Activated CD8-positive, alpha-beta memory T cell treated with anti-CD3 and anti-CD28 coated beads, Interleukin-2, amount 50 U/mL, for 1 hour (primary cell): Measurements from ENCODE around the gene SCNM1.

Experiments
- DNase-seq: peaks from one replicate; pipeline ENCODE4 v3.0.0-alpha.2; 2020; ENCODE audit errors: extremely low read depth

SCNM1 gene, protein sequence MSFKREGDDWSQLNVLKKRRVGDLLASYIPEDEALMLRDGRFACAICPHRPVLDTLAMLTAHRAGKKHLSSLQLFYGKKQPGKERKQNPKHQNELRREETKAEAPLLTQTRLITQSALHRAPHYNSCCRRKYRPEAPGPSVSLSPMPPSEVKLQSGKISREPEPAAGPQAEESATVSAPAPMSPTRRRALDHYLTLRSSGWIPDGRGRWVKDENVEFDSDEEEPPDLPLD

DNA sequence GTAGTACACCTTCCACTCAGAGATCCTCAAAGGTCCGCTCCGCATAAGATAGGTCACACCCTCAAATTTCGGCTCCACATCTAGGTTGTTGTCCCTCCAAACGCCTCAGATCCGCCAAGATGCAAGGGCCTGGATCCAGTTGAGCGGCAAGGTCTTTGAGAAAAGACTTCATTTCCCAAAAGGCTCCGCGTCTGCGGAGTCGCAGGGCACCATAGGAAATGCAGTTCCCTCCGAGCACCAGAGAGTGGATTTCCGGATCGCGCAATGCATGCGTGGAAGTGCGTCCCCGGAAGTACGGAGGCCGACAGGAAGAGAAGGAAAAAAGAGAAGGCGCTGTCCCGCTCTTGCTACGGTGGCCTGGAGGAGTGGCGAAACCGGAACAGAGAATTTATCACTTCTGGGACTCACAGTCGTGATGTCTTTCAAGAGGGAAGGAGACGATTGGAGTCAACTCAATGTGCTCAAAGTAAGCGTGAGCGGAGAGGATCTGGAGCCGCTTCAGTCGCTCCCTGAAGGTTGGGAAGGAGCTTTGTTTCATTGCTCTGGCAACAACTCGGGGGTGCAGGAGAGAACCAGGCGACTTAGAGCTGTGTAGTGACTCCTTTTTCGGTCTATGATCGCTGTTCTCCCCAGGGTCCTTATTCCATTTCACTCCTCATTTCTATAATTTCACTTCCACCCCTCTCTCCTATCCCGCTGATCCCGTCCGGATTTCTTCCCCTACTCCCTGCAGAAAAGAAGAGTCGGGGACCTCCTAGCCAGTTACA is at the start of gene SCNM1, which contains the start of gene LYSMD1:
TSS of gene SCNM1 (plus strand) at position 407 of the 767 bp plus-strand sequence. CDS start at position 416, 9 bp downstream.
TSS of gene LYSMD1 (minus strand) at position 165 of the 767 bp plus-strand sequence. CDS start 644 bp downstream, outside the sequence.
- peak; percentile 90 for DNase-seq

DNA sequence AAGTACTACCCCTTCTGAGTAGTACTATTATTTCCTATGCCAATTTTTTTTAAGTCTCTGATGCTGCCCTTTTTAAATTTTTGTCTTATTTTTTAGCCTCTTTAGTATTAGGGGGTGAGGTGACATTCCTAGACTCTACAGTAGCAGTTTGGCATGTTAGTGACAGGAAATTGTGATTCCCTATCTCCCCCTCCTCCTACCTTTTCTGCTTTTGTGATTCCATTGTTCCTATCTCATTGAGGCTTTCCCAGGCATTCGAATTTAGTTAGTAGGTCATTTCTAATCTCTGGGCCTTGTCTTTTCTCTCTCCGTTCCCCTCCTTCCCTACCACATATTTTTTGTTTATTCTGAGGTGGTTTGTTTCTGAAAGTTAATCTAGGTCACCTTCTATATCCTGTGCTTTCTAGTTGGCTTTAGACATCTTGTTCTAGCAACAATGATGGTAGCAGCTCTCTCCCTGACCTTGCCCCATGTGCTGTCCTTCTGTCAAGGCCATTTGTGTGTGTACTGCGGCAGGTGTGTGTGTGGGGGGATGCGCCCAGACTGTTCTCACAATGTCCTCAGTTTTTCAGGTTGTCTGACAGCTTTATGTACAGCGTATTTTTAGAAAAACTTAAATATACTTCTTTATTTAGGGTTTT is 41.1 kb upstream of the SCNM1 start:
- no peak for DNase-seq

DNA sequence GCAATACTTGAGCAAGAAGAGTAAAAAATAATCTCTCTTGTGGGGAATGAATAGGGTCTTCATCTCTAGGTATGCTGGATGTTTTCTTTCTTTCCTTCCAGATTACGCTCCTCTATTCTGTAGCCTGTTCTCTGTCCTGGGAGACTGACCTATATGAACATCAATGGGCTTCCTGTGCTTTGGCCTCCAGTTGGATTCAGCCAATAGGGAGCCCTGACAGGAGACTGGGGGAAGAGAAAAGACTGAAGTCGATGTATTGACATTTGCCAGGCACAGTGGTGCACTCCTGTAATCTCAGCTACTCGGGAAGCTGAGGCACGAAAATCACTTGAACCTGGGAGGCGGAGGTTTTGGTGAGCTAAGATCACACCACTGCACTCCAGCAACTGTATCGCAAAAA is 37.1 kb upstream of the SCNM1 start:
- no peak for DNase-seq

DNA sequence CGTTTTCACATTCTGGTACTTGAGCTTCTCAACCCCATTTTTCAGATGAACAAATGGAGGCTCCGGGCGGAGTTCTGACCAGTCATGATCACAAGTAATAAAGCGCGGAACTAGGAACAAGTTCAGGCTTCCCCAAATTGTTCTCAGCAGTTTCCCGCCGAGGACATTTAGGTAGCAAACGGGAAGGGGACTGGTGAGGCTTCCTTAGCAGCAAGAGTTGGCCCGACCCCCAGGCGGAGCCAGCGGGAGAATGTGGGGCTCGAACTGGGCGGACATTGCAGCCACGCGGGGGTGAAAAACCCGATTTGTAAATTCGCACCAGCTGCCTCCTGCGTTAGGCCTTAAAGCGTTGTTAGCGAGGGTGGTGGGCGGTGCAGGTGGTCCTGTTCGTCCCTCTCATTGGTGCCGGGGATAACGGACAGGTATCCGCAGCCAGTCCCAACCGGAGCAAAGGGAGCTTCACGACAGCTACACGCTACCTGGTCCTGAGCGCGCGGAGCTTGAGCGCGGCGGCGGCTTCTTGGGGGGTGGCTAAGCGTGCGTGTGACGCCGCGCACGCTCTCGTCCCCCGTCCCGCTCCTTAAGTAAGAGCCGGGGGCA is 34.9 kb upstream of the SCNM1 start:
- DNase-seq, result peak; percentile 71

DNA sequence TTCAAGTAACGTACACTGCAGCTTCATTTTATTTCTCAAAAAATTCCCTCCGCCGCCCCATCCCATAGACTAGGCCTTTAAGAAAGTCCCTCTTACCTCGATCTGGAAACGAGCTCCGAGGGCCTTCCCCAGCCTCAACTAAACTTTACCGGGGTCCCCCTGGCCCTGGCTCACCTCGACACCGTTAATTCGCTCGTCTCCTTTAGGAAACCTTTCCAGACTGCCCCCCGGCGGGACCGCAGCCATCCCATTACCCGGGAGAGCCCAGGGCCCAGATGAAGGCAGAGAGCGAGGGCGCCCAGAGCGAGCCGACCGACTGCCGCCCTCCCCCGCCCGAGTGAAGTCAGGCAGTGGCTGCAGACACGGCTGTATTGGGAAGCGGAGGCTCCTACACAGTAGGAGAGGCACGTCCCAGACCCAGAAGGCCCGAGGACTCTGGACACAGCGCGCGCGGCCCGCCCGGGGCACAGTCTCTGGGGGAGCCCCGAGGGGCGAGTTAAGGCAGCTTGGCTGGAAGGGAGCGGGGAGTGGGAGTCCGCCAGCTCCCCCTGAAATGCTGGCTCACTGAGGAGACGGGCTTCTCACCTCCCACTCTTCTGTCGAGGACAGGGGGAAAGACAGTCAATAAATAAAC is 34.1 kb upstream of the SCNM1 start:
- DNase-seq, result no peak

DNA sequence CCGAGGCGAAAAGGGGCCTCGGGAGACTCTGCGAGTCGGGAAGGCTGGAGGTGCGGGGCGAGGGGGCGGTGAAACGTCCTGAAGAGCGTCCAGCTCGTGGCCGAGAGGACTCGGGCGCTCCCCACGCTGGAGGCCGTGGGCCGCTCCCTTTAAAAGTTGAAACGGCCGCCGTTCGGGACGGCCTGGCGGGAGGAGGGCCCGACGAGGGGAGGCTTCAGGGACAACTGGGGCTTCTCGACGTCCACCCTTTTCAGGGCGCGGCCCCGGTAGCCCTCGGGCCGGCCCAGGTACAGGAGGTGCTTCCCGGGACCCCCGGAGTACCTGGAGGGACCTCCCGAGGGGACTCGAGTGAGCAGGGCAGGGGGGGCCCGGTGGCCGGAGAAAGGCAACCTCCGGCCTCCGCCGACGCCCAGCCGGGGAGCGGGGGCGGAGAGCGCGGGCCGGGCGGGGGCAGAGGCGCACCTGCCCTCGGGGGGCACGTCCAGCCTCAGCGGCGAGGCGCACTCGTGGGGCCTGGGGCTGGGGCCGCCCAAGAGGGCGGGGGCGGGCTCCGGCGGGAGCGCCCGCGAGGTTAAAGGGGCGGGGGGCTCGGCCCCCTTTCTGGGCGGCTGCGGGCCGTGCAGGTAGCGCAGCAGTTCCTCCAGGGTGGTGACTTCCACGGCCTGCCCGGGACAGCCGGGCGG is 33.5 kb upstream of the SCNM1 start:
- DNase-seq, result no peak

DNA sequence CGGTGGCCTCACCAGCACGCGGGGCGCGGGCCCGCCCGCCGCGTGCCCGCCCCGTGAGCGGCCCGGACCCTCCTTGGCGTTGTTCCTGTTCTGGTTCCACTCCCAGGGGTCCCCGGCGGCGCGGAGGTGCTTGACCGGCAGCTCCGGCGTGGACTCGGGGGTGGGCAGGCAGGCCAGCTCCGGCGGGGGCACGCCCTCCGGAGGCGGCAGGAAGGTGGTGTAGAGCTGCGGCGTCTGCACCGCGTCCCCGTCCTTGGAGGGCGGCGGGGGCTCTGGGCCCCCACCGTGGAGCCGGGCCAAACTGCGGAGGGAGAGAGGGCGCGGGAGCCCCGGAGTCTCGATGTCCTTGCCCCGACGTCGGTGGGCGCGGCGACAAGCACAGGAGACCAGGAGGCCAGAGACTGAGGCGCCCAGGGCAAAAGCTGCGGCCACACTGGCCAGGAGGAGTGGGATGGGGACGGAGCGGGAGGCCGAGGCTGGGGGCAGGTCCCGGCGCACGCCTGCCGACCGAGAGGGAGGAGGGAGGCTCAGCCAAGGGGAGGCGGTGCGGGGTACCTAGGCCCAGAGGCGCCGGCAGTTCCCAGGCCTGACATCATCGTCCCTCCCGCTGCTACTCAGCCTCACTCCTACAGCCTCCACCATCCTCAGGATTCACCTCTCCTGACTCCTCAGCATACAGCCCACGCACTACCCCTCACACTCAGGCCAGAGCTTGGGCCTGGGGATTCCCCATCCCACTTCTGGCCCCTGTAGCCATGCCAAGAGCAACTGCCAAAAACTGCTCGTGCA is 32.7 kb upstream of the SCNM1 start:
- no peak for DNase-seq

DNA sequence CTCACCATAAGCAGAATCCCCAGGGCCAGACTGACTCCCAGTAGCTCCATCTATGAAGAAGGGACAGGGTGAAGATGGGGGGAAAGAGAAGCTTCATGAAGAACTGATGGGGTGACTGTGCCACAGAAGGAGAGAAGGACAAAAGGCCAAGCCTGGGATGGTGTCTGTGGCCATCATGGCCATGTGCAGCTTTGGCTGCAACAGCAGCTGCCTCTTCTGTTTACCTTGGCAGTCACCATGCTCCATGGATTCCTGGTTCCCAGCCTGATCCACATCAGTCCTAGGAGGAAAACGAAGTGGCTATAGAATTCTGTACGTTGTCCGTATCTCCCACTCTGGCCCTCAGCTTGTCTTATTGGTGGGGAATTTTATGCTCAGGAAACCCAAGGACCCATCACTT is 31.5 kb upstream of the SCNM1 start:
- DNase-seq, result no peak

DNA sequence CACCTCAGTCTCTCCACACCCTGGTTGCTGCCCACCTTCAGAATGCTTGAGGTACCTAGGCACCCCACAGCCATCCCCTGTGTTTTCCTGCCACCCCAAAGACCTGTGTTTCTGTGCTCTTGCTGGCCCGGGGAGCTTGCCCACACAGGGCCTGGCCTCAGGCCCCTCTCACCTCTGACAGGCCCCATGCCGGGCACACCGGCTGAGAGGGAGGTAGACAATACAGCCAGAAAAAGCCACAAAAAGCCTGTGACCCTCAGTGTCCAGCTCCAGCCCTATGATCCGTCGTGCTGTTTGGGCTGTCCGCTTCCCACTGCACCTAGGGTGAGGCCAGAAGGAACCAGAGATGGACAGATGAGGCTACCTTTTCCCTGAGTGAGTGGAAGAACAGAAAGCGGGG is 31.0 kb upstream of the SCNM1 start:
- DNase-seq, result no peak

DNA sequence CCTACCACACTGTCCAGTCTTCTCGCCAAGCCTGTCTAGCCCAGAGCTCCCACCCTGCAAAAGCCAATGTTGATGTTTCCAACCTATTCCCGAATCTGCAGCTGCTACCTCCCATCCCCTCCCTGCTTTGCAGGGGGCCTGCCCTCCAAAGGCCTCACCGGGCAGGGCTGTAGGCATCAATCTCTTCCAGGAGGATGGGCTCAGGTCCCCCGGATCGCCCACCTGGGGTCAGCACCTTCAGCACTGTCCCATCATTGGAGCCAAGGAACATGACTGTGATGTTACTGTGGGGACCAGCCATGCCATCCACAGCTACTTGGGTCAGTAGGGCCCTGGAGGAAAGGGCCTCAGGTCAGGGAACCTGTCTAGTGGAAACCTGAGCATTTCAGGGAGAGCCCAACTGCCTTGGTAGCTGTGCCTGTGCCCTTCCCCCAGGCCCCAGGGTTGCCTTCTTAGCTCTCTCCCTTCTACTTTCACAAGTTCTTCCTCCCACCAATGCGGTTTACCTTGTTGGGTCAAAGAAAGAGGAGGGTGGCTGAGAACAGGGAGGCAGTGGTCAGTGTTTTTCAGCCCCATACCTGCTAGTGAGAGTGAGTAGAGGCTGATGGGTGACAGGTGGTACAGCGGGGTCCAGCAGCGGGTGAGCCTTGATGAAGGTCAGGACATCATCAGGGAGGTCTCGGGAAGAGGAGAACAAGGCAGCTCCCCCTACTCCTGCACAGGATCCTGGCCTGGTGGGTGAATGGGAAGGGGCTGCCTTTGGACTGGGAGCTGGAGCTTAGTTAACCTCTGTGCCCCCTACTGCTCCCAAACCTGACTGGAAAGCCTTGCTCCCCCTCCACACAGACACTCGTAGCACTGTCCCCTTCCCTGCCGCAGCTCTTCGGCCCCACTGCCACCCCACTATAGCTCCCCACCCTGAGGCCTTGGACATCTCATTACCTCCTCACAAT is 30.2 kb upstream of the SCNM1 start:
- DNase-seq, result no peak

DNA sequence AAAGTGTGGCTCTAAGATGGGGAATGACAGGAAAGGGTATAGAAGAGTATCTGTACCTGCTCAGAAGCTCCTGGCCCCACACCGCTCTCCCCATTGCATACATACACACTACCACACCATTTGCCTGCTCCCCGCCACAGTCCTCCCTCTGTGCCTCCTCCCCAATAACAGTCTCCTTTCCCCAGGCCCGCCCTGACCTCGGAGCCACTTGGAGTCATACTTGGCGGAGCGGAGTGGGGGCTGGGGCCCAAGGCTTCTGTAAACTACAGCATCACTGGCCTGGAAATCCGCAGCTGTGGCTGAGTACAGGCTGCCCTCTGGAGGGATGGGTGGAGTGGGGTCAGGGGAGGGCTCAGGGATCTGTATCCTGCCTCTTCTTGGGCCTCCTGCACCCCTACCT is 28.2 kb upstream of the SCNM1 start:
- no peak for DNase-seq

DNA sequence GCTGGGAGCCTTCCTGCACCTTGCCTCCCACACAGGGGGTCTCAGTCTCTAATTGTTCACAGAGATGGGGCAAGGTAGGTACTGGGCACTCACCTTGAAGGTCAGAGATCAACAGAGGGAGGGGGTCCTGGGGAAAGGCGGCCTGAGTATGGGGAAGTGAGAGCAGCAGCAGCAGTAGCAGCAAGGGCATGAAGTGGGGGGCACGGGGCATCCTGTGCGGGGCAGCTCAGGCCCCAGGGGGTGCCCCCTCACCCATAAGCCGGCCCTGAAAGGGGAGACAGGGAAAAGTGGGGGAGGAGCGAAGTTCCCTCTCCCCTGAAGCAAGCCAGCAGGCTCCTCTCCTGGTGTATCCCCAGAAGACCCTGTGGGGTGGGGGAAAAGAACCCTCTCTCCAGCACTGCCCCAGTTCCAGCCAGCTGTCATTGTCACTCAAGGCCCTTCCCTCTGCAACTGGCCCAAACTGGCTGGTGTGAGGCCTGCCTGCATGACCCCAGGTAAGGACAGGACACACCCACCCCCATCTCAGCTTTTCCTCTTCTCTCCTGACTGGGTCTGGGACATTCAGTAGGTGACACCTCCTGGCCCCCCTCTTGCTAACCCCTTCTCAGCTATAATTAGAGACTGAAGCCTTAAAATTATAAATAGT is 23.4 kb upstream of the SCNM1 start:
- DNase-seq, result no peak

DNA sequence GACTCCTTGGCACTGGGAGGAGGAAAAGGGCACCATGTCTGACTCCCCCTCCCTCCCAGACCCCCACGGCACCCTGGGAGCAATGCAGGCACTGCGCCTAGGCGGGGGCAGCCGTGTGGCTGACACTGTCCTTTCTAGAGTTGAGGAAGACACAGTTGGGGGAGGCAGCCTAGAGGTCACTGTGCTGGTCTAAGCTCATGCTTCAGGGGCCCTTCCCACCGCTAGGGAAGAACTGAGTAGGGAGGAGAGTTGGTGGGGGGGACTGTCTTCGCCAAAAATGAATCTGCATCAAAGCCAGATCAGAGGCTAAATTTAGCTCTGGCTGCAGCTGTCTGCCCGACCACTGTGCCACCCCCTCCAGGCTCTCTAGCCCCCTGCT is 22.9 kb upstream of the SCNM1 start:
- no peak for DNase-seq

DNA sequence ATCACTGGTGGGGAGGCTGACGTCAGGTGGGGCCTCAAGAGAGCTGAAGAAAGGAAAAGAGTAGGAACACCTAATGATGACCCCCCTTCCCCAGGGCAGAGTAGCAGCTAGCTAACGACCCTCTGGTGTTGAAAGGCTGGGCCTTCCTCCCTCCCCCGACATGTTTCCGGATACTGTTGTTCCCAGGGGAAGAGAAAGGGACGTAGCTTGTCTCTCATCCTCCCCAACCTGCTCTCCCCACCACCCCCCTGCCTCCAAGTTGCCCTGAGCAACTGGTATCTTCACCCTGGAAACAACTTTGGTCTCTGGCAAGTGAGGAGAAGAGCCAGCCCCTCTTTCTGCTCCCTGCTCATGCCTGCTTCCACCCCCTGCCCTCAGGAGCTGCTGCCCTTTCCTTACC is 22.0 kb upstream of the SCNM1 start:
- no peak for DNase-seq

DNA sequence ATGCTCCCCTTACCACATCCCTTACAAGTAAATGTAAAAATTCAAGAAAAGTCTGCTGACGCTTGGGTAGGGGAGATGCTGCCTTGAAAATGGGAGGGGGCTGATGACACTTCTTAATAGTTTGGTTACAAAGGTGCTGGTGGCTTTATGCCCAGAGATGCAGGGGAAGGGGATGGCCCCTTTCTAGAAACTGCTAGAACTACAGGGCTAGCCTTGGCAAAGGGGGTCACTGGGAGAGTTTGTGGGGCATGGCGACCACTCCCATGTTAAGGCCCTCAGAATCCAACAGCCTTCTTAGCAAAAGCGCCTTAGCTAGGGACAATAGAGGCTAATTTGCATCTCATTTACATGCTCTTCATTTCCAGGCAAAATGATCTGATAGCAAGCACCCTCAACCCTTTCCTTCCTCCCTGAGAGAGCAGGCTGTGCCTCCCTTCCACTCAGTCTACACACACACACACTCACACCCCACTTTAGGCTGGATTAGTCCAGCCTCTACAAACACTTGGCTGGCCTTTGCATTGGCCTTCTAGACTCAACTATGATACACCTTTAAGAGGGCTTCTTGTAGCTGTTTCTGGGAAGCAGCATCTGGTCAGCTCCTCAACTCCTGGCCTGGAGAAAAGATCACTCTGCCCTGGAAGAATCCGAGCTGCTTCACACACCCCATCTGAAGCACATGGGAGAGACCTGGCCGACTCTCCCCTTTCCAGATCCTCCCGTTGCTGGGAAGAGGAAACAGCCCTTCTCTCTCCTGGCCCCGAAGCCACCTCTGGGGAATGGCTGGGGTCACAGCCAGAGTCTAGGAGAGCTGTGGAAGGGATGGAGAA is 21.3 kb upstream of the SCNM1 start:
- no peak for DNase-seq

DNA sequence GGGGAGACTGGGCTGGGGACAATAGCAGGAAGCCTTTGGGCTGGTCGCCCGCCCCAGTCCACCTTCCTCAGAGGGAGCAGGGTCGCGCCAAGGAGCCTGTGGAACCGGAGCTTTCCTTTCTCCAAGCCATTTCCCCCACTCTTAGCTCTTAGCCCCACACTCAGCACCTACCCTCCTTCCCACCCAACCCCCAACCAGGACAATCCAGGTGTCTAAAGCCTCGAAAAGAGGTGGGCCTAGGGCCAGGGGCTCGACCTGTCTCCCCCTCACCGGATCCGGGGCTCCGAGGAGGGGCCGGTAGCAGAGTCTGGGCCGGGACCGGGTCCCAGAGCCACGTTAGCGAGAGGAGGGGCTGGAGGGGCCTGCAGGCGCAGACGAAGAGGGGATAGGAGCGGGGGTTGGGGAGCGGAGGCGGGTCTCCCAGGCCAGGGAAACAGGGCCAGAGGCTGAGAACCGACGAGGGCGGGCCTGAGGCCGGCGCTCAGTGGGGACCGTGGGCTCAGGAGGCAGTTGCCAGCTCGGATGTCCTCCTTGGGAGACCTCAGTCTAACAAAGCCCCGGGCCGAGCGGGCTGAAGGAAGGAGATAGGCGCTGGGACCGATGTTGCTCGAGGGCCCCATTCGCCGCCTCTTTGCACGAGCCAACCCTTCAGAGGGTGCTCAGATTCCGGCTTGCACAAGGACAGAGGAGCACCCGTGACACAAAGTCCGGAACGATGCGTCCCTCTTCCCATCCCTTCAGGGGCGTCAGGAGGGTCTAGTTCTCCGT is 20.5 kb upstream of the SCNM1 start:
- no peak for DNase-seq

DNA sequence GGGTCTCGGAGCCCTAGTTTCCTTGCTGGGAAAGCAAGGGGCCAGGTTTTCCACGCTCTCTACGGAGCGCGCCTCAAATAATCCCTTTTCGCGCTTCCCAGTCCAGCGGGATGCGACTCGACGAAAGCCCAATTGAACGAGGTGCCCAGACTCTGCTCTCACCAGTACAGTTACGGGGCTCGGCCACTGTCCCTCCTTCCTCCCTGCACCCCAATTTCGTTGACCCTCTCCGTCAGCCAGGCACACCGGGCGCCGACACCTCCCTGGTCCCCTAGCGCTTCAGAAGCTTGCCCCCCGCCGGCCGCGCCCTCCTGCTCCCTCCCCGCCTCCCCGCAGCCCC is 19.9 kb upstream of the SCNM1 start:
- no peak for DNase-seq
